Vagina (tissue), 2 donors: ENCODE results near the gene DNMT3L.
"Not testable (repeated sequence)": the region's sequence is repeated elsewhere in the genome, so short reads cannot be mapped to it uniquely, and the experiment has no call there.

Source experiments
- POLR2AphosphoS5 ChIP-seq, 2 donors: sonication (generic); formaldehyde crosslinking; IDR thresholded peaks; one replicate each; pipeline ENCODE4 v1.9.0; 2017; ENCODE audit warnings: antibody characterized with exemption in 2 of 2, mild to moderate bottlenecking in 2 of 2, low read depth in 1 of 2; ENCODE audit not compliant: insufficient read depth in 1 of 2
- TF ChIP-seq, protein P1 (sequence below), 3 experiments: fragments of 450-650 bp in 2 of 3; fragments of 200-600 bp in 1 of 3; sonication (generic) in 1 of 3; IDR thresholded peaks; one replicate each; pipeline ENCODE4 v1.5.1; 2017 to 2019; ENCODE audit warnings: antibody characterized with exemption in 3 of 3, mild to moderate bottlenecking in 2 of 3, moderate library complexity in 2 of 3

DNA sequence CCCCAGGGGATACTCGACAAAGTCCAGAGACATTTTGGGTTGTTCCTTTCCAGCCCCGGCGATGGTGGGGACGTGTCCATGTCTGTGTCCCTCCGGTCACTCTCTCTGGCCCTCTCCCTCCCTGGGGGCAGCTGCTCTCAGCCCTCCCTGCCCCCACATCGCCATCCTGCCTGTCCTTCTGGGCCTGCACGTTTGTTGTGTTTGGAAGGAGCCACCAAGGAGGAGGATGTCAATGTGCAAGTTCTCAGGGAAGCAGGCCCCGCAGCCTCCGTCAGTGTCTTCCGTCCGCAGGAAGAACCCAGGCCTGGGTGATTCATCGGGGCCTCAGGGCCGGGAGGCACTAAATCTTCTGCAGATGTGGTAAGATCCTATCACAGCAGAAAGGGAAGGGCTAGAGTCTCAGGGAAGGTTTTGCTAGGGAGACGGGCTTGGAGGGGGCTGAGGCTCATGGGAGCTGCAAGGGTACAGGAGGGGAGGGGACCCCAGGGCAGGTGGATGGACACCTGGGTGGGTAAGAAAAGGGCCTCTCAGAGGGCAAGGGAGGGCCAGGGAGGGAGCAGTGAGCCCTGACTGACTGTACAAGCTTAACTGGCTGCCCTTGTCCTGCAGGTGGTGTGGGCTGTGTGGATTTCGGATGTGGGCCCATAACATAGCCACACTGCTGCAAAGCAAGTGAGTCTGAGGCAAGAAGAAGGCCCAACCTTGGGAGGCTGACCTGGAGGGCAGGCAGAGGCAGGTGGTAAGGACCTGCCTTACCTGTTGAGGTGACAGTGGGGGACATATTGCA, 53.6 kb downstream of the DNMT3L start:
- TF ChIP-seq, protein P1, sequence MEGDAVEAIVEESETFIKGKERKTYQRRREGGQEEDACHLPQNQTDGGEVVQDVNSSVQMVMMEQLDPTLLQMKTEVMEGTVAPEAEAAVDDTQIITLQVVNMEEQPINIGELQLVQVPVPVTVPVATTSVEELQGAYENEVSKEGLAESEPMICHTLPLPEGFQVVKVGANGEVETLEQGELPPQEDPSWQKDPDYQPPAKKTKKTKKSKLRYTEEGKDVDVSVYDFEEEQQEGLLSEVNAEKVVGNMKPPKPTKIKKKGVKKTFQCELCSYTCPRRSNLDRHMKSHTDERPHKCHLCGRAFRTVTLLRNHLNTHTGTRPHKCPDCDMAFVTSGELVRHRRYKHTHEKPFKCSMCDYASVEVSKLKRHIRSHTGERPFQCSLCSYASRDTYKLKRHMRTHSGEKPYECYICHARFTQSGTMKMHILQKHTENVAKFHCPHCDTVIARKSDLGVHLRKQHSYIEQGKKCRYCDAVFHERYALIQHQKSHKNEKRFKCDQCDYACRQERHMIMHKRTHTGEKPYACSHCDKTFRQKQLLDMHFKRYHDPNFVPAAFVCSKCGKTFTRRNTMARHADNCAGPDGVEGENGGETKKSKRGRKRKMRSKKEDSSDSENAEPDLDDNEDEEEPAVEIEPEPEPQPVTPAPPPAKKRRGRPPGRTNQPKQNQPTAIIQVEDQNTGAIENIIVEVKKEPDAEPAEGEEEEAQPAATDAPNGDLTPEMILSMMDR (IDR thresholded peaks at IDR 0.05), result not testable (repeated sequence)
- not testable (repeated sequence) for TF ChIP-seq POLR2AphosphoS5 (IDR thresholded peaks at IDR 0.05; ENCODE audit: insufficient read depth in 1 of 2, low read depth in 1 of 2)
